Stimulated activated CD8-positive, alpha-beta memory T cell treated with anti-CD3 and anti-CD28 coated beads, Interleukin-15, amount 100 ng/mL, for 48 hours (primary cell): ENCODE results near the gene PPIE.
"Not testable (repeated sequence)": the region's sequence is repeated elsewhere in the genome, so short reads cannot be mapped to it uniquely, and the experiment has no call there.

ENCODE experiments used
- DNase-seq, 2 donors: peaks; one replicate each; pipeline ENCODE4 v3.0.0-alpha.2; 2020; ENCODE audit warnings: low read depth in 2 of 2

PPIE gene

DNA sequence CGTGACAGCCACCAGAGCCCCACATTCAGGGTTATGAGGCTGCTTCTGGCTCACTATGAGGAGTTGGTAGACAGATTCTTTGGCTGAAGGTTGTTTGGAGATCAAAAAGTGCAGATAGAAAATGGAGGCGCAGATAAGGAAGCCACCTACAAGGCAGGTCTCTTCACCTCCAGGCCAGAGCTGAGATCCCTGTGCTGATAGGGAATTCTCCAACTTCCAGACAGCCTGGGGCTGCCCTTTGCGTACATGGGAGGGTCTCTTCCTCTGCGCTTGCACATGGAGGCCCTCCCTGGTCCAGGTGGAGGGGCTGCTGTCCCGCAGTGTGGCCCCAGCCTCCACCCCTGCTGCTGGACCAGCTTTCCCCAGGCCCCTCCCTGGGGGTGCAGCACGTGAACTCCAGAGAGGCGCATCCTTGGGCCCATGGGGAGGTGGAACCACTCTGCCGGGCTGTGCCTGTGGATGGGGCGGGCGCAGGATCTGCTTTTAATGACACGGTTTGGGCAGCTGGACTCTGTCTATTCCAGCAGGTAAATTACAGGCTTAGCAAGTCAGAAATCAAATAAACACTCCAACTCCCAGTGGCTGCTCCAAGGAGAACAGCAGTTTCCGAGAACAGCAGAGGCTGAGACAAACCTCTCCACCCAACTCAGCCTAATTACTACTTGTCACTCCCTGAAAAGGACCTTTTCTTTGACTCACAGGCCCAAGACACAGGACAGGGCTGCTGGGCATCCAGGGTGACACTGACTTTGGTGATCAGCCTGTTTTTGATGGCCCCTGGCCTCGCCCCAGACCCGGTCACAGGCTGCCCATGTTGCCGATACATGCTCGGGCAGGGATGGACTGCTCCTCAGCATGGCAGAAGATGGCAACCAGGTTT, 20.1 kb downstream of the PPIE start:
- DNase-seq, result no peak

DNA sequence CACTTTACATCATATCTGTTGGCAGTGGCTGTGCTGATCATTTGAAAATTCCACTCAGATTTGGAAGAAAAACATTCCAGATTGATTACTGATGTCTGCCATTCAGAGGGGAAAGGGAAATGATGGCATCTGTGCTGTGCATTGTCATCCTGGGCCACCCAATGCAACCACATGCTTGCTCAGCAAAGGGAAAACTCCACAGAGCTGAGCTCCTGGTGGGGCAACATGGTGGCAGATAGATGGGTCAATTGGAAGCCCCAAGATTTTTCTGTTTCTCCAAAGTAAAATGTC, 20.7 kb downstream of the PPIE start:
- DNase-seq, result no peak

DNA sequence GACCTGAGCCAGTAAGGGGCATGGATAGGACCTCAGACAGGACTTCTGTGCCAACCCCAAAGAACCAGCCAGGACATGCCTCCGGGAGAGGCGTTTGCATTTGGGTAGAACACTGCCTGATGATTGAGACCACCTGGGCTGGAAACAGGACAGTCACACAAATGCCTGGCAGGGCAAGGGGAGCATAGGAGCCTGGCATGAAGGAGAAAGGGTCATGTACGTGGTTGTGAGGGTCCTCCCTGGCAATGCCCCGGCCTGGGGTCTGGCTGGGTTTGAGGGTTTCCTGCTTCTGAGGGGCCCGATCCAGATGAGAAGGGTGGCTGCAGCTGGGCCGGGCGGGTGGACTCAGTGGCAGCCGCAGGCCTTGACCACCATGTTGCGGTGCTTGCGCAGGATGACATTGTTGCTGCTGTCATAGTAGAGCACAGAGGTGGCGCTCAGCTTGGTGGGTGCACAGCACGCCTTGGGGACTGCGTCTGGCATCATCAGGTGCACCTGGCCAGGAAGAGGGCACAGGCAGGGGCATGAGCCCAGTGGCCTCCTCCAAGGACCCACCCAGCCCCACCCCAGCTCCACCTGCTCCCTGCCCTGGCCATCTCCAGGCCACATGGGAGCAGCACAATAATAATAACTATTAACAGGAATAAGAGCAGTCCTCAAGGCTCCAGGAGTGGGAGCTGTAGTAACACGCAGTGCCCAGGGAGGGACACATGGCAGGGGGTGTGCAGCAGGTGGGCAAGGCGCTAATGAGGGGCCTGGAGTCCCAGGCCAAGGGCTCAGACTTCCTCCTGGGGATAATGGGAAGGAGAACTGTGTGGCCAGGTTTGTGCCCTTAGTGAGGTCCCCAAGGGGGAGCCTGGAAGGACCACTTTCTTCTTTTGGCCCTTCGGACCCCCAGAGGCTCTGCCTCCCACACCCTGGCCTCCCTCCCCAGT, 21.7 kb downstream of the PPIE start:
- DNase-seq, result no peak

DNA sequence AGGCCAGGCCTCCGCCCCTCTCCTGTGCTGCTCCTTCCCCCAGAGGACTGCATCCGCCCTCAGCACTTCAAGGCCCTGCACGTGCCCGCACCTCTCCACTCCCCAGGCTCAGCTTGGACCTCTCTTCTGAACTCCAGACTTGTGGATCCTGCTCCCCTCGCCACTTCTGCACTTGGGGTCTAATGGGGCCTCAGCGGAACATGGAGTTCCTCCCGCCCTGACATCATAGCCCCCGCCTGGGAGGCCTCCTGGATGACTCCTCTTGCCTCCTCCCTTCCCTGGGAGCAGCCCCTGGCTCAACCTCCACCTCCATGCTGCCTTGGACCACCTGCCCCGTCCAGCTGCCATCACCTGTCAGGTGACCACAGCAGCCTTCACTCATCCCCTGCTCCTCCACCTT, 22.3 kb downstream of the PPIE start:
- no peak for DNase-seq

DNA sequence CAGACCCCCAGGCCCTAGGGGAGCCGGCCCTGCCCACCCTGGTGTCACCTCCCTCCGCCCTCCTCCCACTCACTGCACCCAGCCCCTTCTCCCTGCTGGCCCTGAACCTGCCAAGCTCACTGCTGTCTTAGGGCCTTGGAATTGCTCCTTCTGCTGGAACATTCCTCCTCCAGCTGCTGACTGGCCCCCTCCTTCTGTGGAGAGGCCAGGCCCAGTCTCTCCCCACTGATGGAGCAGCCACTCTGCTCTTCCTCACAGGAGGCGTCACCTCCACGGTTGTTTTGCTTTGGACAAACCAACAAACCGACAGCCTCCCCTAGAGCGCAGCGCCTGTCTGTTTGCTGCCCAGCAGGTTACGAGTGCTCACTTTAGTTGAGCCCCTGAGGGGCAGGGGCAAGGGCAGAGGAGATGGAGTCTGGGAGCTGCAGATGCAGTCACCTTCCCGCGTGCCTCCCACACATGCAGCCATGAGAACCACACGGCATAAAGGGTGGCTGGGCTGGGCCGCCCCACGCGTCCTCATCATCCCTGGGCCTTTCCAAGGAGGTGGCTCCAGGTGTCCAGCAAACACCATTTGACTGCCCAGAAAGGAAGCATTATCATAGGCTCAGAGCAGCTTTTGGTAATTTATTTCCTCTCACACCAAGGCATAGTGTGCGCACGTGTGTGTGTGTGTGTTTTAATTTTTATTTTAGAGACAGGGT, 23.0 kb downstream of the PPIE start:
- DNase-seq, result no peak

DNA sequence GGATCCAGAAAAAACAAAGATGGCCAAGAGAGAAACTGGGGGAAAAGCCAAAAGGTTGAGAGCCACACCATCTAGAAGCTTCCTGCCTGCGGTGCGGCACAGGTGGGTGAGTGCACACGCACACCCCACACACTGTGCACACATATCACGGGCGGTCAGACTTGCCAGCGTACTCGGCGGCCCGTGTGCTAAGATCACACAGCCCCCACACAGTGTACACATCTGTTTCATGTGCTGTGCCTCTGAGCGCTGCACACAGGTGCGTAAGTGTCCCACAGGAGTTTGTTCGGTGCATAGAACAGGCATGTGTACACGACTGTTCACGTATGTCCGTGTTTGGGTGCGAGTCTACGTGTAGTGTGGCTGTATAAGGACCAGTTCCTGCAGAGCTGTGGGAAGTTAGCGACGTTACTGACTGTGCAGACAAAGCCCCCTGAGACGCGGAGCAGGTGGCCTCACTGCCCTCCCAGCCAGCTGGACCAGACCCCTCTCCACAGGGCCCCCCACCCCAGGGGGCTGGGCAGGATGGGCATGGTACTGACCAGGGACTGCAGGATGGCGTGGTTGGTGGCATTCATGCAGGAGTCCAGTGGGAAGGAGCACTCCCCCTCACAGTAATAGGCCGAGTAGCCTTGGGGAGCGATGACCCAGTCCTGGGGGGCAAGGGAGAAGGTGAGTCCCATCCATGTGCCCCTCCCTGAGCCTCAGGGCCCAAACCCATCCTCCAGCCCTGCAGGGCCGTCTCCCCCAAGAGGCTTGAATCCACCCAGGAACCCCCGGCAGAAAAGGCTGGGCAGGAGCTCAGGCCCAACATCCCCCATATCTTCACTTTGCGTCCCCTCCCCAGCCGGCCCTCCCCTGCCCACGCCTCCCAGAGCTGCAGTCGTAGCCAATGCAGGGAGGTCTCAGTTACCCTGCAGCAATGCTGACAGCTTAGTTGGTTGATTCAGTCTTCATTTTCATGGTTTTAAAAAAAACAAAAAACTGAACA, 24.2 kb downstream of the PPIE start:
- no peak for DNase-seq

DNA sequence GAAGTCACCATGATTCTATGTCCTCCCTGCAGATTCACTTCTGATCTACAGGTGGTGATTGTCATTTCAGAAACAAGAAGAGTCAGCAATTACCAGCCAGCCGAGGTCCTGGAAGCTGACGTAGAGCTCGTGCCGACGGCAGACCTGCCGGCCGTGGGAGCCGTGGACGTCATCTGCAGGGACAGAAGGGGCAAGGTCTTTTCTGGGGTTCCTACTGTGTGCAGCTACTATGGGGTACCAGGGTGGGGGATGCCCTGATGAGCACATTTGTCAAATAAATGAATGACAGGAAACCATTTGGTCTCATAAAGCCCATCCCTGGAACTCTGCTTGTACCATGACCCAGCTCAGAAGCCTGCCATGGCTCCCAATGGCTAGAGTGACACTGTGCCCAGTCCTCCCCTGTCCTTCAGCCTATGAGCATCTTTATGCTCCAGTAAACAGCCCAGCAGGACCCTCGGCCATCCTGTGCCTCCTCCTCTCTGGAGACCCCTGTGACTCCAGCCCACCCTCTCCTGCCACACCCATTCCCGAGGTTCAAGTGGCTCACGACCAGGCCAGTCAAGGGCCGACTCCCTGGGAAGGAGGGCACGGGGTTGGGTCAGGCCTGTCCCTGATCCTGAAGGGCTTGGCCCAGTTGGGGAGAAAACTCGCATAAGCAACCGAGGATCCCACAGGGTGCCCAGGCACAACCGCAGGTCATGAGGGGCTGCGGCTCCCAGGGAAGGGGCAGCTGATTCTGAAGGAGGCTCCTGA, 25.1 kb downstream of the PPIE start:
- not testable (repeated sequence) for DNase-seq

DNA sequence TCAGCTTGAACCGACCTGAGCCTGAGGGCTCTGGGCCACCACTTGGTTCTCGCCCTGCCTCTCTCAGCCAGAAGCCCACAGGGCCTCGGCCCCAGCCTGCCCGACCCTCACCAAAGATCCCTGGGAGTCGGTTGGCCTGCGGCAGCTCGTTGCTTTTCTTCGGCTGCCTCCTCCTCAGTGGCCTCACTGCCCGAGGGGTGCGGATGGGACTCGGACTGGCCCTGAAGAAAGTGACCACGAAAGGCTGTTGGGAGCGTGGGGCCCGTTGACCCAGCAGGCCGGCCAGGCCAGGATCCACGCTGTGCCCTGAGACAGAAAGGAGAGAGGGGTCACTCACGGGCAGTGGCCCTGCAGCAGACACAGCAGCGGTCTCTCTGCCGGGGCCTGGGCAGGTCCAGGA, 25.8 kb downstream of the PPIE start:
- DNase-seq, result not testable (repeated sequence)

DNA sequence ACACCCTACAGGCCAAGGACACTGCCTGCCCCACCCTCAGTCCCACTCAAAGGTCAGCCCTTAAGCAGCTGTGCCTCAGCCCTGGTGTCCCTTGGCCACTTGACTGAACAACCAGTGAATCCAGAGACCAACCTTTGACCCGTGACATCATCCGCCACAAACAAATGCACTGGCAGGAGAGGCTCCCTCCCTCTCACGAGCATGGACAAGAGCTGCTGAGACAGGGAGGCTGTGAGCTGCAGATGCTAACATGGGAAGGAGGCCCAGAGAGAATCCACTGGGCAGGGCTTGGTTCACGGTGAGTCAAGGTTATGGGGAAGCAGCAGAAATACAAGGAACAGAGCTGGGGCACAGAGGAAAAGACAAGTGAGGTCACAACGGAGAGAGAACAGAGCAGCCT, 27.8 kb downstream of the PPIE start:
- DNase-seq, result not testable (repeated sequence)

DNA sequence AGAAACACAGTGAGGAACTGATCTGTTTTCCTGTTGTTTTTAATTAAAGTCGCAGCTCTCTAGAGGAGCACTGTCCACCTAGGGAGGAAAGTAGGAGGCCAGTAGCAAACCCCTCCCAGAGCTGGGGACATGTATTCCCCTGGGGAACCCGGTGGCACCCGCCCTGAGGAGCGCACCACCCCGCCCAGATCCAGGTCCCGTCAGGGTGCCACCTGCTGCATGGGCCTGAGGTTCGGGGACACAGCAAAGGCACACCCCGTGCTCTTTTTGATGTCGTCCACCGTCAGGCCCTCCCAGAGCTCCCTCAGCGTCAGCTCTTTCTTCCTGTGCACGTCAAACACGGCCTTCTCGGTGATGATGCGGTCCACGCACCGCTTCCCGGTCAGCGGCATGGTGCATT, 30.8 kb downstream of the PPIE start:
- not testable (repeated sequence) for DNase-seq

DNA sequence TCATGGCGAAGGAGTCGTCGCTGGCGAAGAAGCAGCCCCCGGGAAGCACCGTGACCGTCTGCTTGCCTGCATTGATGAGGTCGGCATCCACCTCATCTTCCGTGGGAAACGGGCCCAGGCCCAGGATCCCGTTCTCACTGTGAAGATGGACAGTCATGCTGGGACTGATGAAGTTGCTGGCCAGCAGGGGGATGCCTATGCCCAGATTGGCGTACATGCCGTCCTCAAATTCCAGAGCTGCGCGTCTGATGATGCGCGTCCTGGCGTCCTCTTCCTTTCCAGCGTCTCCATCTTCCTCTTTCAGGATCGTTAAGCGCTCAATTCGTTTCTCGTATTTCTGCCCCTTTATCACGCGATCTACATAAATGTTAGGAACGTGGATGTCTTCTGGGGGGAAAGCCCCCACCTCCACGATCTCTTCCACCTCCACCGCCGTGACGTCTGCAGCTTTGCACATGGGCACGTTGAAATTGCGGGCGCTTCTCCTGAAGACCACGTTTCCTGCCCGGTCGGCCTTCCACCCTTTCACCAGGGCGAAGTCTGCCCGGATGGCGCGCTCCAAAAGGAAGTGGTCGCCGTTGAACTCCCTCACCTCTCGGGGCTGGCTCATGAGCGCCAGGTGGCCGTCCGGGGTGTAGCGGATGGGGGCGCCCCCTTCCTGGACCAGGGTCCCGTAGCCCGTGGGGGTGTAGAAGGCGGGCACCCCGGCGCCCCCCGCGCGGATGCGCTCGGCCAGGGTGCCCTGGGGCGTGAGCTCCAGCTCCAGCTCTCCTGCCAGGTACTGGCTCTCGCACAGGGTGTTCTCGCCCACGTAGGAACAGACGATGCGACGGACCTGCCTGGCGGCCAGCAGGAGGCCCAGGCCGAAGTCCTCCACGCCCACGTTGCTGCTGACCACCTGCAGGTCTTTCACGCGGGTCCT, 31.7 kb downstream of the PPIE start:
- peak in 1 of 2 donors; percentile 44 for DNase-seq

DNA sequence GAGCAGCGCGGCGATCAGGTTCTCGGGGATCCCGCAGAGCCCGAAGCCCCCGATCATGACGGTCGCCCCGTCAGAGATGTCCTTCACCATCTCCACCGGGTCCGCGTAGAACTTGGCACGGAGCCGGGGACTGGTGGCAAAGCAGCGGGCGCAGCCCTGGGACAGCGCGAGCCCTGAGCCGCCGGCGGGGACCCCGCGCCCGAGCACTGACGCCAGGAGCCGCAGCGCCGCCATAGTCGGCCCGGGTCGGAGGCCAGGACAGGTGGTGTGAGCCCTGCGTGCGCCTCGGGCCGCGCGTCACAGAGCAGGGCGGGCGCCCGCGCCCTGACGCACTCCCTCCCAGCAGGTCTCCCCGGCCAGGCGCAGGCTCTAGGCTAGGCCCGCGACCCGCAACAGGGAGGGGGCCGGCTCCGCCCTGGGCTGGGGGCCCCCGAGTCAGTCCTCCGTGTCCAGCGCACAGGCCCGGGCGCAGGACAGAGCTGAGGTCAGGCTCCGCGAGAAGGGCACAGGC, 32.4 kb downstream of the PPIE start, which contains the start of gene OXCT2:
OXCT2 (minus strand) TSS at position 327 of the 511 bp plus-strand sequence; CDS start at position 234, 93 bp downstream.
- not testable (repeated sequence) for DNase-seq

DNA sequence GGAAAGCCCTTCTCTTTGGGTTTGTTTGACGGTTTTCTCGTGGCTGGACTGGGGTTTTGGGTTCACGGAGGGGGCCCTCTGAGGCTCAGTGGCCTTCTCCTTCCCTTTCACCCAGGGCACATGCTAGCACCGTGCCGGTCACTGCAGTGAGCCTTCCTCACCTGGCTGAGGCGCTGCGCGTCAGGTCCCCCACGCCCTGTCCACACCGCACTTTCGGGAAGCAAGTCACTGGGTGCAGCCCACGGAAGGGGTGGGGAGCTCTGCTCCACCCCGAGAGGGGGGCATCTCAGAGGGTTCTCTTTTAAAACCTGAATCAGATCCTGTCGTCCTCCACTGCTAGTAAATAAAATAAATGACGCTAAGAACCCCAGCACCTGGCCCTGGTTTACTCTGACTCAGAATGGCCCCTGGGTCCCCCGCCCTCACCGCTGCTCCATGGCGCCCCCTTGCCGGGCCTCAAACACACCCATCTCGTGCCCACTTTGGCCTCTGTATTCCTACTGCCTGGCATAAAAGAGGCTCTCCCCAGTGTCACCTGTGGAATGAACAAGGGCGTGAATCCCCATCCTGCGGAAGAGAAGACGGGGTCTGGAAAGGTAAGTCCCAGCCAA, 34.8 kb downstream of the PPIE start:
- DNase-seq, result not testable (repeated sequence)

DNA sequence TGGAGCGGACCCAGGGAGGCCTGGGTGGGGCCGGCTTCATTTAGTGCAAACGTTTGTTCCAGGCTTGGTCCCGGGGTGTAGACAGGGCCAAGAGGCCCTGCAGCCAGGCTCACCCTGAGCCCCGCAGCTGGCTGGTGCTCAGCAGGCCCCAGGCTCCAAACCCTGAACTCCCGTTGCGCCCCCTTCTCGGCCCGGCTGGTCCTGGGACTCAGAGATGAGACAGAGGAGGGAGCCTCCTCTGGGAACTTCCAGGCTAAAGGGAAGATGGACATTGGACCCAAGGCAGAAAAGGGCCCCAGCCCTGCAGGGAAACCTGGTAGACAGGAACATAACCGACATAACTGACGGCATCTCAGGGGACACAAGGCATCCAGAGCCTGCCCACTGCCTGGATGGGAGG, 36.5 kb downstream of the PPIE start:
- not testable (repeated sequence) for DNase-seq

DNA sequence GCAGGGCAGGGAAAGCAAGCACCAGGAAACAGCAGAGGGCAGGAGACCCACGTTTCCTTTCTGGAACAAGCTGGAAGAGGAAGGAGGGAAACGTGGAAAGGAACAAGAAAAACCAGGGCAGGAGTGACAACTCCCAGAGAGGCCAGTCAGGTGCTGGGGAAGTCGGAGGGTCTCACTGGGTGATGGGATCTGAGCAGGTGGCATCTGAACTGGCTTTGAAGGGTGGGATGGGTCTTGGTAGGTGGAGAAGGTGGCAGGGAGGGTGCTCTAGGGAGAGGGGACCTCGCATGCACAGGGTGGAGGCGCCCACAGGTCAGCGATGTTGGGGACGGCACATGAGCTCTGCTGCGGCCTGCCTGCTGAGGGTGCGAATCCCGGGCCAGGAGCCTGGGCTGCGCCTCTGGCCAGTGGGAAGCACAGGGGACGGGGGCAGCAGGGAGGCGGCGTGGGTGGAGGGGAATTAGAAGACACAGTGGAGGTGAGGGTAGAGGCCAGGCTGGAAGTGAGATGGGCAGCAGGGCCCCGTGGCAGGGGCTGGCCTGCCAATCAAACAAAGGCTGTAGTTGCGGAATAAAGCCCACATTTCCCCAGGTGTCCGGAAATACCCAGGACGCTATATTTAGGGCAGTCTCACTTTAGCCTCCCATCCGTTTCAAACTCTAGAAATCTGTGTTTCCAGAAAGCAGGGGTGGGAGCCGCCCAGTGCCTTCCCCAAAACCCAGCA, 37.2 kb downstream of the PPIE start:
- not testable (repeated sequence) for DNase-seq

DNA sequence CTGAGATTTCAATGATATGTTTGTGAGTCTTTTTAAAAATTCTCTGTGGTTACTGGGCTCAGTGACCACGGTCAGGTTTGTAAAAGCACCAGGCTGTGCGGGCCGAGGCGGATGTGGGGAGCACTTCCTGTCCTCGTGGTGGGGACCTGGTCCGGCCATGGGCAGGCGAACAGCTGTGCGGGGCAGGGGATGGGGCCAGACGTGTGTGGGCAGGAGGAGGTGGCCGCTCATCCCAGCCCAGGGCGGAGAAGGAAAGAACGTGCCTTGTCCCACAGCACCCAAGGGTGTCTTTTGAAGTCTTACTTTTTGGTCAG, 37.7 kb downstream of the PPIE start:
- no peak for DNase-seq

DNA sequence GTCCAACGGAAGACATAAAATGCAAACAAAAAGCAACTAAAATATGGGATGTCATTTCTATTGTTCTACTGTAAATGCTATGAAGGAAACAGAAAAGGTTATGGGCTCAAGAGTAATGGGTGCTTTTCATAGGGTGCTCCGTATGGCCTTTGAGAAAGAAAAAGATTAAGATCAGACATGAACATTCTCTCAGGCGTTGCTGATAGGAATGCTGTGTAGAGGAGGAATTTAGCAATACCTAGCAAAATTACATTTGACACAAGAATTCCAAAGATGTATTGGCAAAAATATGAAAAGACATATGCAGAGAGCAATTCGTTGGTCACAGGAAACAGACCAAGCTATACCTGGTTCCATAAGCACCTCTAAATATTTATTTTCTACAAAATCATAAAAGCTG, 38.2 kb downstream of the PPIE start:
- DNase-seq, result no peak

DNA sequence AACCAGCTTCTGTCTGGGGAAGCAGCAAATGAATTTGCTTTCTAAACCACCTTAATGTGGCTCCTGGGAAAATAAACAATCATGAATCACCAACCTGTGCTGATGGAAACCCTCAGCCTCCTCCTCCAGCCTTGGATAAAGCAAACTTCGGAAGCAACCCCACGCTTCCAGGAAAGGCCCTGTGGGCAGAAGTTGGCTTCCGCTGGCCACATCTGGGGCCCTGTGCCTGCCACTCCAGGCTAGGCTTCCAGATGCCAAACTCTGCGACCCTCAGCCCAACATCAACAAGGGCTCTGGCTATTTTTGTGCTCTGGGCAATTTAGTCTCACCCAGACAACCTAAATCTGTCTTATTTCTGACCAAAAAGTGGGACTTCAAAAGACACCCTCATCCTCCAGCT, 38.6 kb downstream of the PPIE start:
- no peak for DNase-seq
